ENCODE data around the gene SPACA1.

Gene SPACA1

DNA sequence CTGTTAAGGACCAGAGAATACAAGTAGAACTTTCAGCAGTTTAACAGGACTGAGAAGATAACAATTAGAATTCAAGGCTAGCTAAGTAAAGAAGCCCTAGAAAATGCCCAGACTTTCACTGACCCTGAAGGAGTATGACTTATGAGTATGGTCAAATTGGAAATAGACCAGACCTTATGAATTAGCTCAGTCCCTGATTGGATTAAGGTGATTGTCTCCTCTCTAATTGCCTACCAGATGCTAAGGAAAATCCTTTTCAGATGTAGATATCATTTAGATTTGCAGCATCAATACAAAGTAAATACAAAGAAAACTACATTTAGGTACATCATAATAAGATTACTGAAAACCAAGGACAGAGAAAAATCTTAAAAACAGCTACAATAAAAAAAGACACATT is 59.6 kb downstream of the SPACA1 start:
- DNase-seq: no peak

DNA sequence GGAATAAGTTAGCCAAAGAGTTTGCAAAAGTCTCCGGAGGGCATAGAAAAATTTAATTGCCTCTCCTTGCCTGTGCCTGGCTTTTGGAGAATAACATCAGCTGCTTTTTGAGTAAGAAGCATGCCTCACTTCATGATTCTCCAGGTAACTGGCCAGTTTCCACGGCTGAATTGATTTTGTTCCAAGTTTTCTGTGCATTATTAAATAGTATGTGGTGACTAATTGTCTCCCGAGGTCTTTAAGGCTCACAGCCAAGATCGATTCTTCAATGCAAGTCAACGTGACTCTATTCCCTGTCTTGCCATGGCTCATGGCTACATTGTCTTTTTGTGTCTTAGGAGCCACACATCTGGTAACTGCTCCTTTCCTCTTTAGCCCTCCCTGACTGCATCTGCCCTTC is 64.3 kb downstream of the SPACA1 start:
- DNase-seq: no peak

DNA sequence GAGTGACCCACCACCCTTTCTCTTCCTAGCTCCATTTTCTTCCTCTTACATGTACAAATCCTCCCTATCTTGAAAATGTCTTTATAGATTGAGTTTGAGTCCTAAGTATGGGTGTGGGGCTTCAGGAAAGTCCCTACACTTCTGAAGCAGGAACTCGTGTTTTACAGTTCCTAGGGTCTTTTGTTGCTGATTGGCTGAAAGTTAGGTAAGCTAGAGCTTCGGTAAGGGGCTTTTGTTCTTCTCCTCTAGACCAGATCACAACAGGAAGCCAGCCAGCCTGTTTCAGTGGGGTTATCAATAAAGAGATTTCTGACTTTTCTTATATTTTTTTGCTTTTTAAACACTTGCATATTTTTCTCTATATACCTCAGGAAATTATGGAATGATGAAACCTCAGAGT is 67.2 kb downstream of the SPACA1 start:
- no peak for DNase-seq

DNA sequence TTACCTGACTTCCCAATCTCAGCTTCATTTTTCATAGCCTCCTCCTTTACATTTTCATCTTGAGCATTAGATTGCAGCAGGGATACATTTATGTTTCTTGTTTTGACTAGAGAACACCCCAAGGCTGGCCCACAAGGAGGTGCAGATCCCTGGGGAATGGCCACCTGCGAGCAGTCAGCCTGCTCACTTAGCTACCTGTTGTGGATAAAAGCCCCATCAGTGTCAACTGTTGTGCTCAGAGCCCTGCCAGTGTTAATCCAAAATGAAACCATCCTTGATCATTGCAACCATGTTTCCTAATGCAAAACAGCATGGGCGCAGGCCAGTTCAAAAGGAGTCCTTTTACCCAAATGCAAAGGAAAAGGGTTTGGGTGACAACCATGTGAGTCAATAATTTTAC is 67.7 kb downstream of the SPACA1 start:
- DNase-seq: no peak

DNA sequence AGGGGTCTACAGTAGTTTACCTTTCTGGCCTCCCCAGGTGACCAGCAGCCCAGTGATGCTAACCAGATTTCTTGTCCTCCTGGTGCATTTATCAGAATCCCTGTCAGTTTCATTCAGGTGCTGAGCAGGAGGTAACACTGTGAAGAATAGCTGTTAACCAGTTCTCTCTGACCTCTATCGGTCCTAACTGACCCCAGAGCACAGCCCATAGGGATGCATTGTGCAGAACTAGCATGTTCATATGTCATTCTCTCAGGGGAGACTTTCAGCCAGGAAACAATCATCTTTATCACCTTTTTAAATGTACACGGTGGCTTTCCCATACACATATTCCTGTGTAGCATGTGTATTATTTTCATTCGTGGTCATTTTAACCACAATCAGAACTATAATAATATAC is 68.6 kb downstream of the SPACA1 start:
- no peak for DNase-seq

Data from NCI-H2171 treated with DMSO at 0.1 percent for 48 hours (cell line).